Measurements from ENCODE around the gene MED7. TPM values are rescaled to one million over a fixed set of nuclear protein-coding genes. Genes with fewer than 3 reads are reported as not detected.
"Not testable (repeated sequence)": the region's sequence is repeated elsewhere in the genome, so short reads cannot be mapped to it uniquely, and the experiment has no call there.

The MED7 gene
- total RNA-seq, 6 donors from 2014 or later, result 8.5 to 16.7 (median 10.3) TPM

- ATAC-seq (ENCODE audit: low FRiP score in 2 of 2) (no peak), DNase-seq (no peak)
- WGBS, 2 donors, result 74 to 80% methylated on average over 12 of the region's 12 CpGs
- Histone ChIP-seq H3K9me3 (no peaks in the 10 kb centered on the region), H3K27ac (no peak overlapping the region), H3K27me3 (no peaks in the 10 kb centered on the region), H3K4me3 (no peak overlapping the region), H3K4me1 (no peaks in the 10 kb centered on the region), H3K36me3 (no peaks in the 10 kb centered on the region)
- TF ChIP-seq CTCF (IDR thresholded peaks at IDR 0.05), result no peak
- TF ChIP-seq POLR2A (IDR thresholded peaks at IDR 0.05), result no peak
- TF ChIP-seq EP300 (IDR thresholded peaks at IDR 0.05), result no peak
- no peak for TF ChIP-seq POLR2AphosphoS5 (IDR thresholded peaks at IDR 0.05)
Measured at GRCh38 chr5:157186309-157187045, 43.8 kb upstream of the MED7 start.

- H3K4me3 ChIP-seq; H3K27ac ChIP-seq; ATAC-seq (ENCODE audit: low FRiP score in 2 of 2); H3K36me3 ChIP-seq; H3K4me1 ChIP-seq; DNase-seq; H3K27me3 ChIP-seq; H3K9me3 ChIP-seq: not testable (repeated sequence)
- WGBS, 2 donors, result 88 to 89% methylated on average over 6 of the region's 6 CpGs
Measured at GRCh38 chr5:157185122-157185521, 42.5 kb upstream of the MED7 start.

GRCh38 chr5:157184117-157184670 is 41.5 kb upstream of the MED7 start:
- DNase-seq, result no peak
- Histone ChIP-seq H3K4me3 (peak overlapping the region in 2 of 4 donors; percentile 5 to 27), H3K27me3 (no peaks in the 10 kb centered on the region), H3K4me1 (no peaks in the 10 kb centered on the region), H3K36me3 (no peaks in the 10 kb centered on the region), H3K27ac (no peak overlapping the region), H3K9me3 (no peaks in the 10 kb centered on the region)
- TF ChIP-seq EP300 (IDR thresholded peaks at IDR 0.05) (no peak), CTCF (IDR thresholded peaks at IDR 0.05) (no peak), POLR2AphosphoS5 (IDR thresholded peaks at IDR 0.05) (no peak), POLR2A (IDR thresholded peaks at IDR 0.05) (no peak)
- WGBS, 2 donors, result 89 to 91% methylated on average over 8 of the region's 8 CpGs
- no peak for ATAC-seq (ENCODE audit: low FRiP score in 2 of 2)

GRCh38 chr5:157182143-157182757 is 39.6 kb upstream of the MED7 start:
- Histone ChIP-seq H3K27ac (no peak overlapping the region), H3K27me3 (no peaks in the 10 kb centered on the region), H3K4me3 (peak overlapping the region in 3 of 4 donors; percentile 19 to 30 (median 27)), H3K36me3 (no peaks in the 10 kb centered on the region), H3K9me3 (no peaks in the 10 kb centered on the region), H3K4me1 (no peaks in the 10 kb centered on the region)
- DNase-seq (no peak), ATAC-seq (ENCODE audit: low FRiP score in 2 of 2) (no peak)
- TF ChIP-seq CTCF (IDR thresholded peaks at IDR 0.05), result no peak
- TF ChIP-seq POLR2AphosphoS5 (IDR thresholded peaks at IDR 0.05), result no peak
- TF ChIP-seq EP300 (IDR thresholded peaks at IDR 0.05), result no peak
- no peak for TF ChIP-seq POLR2A (IDR thresholded peaks at IDR 0.05)
- WGBS, 2 donors, result 68 to 75% methylated on average over 3 of the region's 3 CpGs

GRCh38 chr5:157180374-157181264 is 38.0 kb upstream of the MED7 start, which contains the start of gene ITK:
Gene ITK (plus strand): TSS chr5:157180840. CDS start chr5:157180978, 138 bp downstream.
- no peaks in the 10 kb centered on the region for H3K36me3 ChIP-seq
- no peaks in the 10 kb centered on the region for H3K9me3 ChIP-seq
- 76 to 77% methylated on average over 8 of the region's 8 CpGs for WGBS, 2 donors
- DNase-seq (no peak), ATAC-seq (ENCODE audit: low FRiP score in 2 of 2) (no peak)
- peak within 1 kb of the TSS; percentile 7 to 29 (median 28) for H3K27ac ChIP-seq
- H3K4me3 ChIP-seq, result peak within 1 kb of the TSS in 3 of 4 donors; percentile 19 to 30 (median 27)
- H3K27me3 ChIP-seq, result no peaks in the 10 kb centered on the region
- TF ChIP-seq EP300 (IDR thresholded peaks at IDR 0.05) (no peak), POLR2A (IDR thresholded peaks at IDR 0.05) (peak in 1 of 4 donors; percentile 64)
- no peaks in the 10 kb centered on the region for H3K4me1 ChIP-seq
